Measurements from ENCODE around the gene ELK1.
"Not testable (repeated sequence)": the region's sequence is repeated elsewhere in the genome, so short reads cannot be mapped to it uniquely, and the experiment has no call there.

Gene ELK1

DNA sequence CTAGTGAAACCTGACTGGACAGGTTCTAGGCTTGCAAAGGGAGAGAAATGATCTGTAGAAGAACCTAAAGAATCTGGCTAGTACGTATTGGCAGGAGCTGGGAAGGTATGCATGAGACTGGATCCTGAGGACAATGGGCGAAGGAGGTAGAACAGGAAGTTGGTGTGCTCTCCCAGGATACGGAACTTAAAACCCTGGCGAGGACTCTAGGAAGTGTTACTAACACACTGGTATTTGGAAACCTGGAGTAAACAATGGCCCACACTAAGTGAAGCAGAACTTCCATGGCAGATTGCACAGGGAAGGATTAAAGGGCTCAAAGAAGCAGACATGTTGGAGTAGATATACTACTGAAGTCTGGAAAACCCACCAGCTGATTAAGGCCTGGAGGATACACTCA is 39.9 kb downstream of the ELK1 start:
- DNase-seq: no peak

DNA sequence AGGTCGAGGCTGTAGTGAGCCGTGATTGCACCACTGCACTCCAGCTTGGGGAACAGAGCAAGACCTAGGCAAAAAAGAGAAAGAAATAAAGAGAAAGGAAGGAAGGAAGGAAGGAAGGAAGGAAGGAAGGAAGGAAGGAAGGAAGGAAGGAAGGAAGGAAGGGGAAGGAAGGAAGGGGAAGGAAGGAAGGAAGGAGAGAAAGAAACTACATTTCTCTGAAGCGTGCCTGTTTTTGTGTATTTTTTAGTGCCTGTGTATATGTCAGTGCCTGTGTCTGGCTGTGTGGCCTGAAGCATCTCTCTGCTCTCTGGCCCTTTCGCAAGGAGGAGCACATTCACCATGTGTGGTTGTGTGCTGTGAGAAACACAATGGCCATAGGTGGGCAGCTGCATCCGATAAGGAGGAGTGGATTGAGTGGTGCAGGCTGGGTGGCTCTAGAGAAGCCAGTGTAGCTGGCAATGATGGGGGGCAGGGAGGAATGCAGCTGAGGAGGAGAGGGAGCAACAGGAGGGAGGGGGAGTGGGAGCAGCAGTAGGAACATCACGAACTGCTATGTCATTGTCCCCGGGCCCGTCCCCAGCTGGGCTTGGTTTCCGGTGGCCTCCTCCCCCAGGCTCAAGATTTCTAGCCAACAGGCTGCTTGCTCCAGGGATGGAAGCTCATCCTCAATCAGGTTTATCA is 42.1 kb downstream of the ELK1 start:
- no peak for DNase-seq

- no peak for DNase-seq
Measured at GRCh38 chrX:47607091-47607490, 43.3 kb downstream of the ELK1 start.

GRCh38 chrX:47605024-47605423 is 45.3 kb downstream of the ELK1 start:
- no peak for DNase-seq

GRCh38 chrX:47603125-47603524 is 47.2 kb downstream of the ELK1 start:
- DNase-seq: not testable (repeated sequence)

DNA sequence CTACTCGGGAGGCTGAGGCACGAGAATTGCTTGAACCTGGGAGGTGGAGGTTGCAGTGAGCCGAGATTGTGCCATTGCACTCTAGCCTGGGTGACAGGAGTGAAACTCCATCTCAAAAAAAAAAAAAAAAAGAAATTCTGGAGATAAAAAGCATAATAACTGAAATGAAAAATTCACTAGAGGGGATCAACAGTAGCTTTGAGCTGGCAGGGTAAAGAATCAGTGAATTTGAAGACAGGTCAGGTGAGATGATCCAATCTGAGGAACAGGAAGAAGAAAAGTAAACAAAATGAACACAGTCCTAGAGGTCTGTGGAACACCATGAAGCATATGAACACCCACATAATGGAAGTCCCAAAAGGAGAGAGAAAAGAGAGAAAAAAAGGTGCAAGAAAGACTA is 53.1 kb downstream of the ELK1 start:
- no peak for DNase-seq

GRCh38 chrX:47596256-47596655 is 54.1 kb downstream of the ELK1 start:
- DNase-seq: no peak

DNA sequence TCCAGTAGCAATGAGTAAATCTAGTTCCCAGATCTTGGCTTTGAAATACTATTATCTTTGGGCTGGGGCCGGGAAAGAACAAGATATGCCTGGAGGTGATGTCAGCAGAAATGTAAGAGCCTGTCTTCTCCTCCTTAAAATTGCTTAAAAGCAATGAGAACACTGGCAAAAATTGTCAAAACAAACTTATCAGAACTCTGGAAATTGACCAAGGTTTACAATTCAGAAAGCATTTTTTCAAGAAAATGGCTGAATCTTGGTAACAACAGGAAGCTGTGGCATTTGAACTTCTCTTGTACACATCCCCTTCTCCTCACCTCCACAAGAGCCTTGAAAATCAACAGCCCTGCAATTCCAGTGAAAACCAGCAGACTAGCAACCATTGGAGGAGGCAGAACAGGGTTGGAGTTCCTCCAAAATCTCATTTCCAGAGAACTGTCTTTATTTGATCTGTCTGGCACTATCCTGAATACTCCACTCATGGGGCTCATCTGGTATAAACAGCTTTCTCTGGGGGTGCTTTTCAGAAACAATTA is 54.6 kb downstream of the ELK1 start:
- DNase-seq: no peak

DNA sequence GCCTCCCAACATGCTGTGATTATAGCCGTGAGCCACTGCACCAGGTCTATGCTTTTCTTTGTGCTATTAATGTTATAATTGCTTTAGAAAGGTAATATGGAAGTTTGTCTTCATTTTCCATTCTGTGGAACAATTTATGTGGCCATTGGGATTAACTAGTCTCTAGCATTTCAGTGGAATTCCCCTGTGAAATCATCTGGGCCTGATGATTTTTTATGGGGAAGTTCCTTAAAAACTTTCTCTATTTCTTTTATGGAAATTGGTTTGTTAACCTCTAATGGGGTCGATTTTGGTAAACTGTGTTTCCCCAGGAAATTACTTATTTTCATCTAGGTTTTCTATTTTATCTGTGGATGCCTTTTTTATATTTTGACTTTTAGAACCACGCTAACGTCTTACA is 56.8 kb downstream of the ELK1 start:
- no peak for DNase-seq

- DNase-seq: no peak
Measured at GRCh38 chrX:47590984-47591383, 59.4 kb downstream of the ELK1 start.

DNA sequence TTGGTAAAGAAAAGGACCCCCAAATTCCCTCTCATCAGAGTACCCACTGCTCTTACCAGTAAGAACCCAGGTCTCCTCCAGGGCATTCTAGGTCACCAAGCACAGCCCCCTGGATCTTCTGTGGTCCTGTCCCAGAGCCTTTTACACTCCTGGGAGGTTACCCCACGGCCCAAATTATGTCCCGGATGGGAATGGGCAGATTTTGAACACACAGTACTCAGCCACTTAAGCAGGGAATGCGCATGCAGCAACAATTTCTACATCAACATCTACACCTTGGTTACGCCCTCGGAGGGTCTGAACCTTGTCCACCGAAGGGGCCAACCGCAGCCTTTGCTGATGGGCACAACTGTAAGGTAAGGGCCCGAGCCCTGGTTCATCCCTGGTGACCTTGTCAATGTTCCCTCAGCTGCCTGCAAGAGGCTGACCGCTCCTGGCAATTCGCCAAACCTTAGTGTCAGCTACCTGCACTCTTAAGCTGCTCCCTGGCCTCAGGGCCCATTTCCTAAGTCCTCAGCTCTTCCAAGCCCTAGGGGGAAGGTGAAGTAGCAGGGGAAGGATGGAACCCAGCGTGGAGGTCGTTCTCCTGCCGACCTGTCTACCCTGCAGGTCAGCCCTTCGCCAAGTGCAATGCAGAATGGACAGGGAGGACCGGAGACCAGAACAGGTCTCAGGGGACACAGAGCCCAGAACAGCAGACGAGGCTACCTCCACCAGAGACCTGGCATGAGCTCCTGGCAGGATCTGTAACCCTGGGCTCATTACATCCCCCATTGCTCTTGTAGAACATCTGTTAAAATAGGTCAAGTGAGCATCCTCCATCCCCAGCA is 62.2 kb downstream of the ELK1 start:
- no peak for DNase-seq

DNA sequence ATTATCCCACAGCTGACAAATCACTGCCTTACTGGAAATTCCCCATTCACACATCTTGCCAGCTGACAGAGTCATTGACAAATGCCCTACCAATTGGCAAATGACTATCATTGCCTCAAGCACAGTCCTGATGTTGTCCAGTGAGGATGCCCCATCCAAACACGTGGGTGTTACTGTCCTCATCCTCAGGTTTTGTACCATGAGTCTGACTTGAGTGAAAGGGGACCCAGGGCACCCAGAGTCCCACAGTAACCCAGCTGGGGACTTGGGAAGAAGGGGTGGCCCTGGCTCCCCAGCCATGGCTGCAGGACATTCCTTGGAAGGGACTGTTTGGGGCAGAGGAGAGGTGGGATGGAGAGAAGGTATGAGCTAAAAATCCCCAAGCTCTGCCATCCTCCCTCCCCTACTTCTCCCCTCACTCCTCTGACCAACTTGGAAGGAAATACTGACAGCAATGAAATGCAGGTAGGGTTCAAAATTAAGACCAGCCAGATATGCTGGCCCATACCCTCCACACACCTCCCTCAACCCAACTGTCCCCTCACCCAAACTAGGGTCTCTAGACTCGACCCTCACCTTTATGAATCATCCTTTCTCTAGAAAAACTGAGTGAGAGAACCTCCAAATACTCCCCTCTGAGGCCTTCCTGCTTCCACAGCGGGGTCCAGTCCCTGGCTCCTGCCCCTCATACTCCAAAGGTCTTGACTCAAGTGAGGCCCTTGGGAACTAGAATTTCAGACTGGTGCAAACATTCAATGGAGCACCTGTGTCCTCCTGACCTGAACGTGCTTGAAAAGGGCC is 63.1 kb downstream of the ELK1 start:
- DNase-seq: no peak

DNA sequence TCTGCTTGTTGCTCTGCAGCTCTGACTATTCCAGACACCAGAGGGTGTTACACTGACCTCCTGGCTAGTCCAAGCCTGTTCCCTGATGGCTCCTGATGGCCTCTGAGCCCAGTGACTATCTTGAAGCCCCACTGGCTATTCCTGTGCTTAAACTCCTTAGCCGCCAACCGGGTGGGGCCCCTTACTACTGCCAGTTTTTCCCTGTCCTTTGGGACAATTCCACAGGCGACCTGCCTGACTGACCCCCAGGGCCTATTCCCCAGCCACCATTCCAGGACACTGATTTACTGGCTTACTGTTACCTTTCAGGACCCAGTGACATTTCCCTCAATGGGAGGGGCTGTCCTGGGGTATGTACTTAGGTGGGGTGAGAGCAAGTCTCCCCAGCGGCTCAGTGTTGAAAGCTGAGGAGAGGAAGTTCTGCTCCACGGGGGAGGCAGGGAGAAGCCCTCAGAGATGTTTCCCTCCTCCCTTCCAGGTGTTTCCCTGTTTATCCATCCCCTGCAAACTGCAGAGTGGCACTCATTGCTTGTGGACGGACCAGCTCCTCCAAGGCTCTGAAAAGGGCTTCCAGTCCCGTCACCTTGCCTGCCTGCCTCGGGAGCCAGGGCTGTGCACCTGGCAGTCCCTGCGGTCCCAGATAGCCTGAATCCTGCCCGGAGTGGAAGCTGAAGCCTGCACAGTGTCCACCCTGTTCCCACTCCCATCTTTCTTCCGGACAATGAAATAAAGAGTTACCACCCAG is 64.1 kb downstream of the ELK1 start:
- no peak for DNase-seq

All from NCI-H524 treated with DMSO at 0.1 percent for 48 hours (cell line).